ENCODE measurements around the gene ATG4B.

Gene ATG4B

DNA sequence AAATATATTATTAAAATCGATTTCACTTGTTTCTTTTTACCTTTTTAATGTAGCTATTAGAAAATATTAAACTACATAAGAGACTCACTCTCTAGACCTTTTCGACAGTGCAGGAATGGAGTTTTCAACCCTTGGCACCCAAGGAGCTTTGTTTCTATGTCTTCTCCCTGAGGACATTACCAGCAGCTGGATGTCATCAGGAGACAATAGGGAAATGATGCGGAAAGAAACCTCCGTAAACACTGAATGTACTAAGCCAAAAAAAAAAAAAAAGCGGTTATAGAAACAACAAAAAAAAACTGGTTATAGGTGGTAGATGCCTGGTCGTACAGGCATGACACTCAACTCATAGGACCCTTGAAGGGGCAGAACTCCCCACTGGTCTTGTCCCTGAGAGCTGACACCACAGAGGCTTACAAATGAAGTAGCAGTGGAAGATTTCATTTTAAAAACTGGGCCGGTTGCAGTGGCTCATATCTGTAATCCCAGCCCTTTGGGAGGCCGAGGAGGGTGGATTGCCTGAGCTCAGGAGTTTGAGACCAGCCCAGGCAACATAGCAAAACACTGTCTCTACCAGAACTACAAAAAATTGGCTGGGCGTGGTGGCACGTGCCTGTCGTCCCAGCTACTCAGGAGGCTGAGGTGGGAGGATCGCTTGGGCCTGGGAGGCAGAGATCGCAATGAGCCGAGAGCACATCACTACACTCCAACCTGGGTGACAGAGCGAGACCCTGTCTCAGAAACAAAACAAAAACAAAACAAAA is 24.3 kb upstream of the ATG4B start:
- DNase-seq = no peak

GRCh38 chr2:241615041-241615440 is 22.5 kb upstream of the ATG4B start:
- no peak for DNase-seq

DNA sequence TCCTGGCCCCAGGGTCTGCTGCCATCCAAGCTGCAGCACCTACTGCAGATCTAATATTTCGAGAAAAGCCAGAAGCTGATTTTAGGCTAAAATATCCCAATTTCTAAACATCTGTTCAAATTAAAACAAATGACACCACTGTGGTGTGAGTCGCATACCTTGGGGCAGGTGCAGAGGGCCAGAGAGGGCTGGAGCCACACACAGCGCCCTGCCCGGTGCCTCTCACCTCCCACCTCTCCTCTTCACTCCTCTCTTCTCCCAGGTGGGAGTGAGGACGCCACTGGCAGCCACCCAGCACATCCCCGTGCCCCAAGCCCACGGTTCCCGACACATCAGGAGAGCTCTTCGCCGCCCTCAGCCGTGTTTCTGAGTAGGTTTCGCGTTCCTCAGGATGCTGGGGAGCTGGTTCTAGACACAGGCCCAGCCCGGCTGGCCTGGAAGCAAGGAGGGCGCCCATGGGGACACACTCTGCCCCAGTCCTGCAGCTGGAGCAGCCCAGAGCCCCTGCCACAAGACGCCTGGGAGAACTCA is 21.9 kb upstream of the ATG4B start:
- no peak for DNase-seq

- DNase-seq = no peak
Observed at GRCh38 chr2:241616168-241617125, 21.0 kb upstream of the ATG4B start.

- DNase-seq = no peak
Observed at GRCh38 chr2:241617431-241618154, 19.9 kb upstream of the ATG4B start.

DNA sequence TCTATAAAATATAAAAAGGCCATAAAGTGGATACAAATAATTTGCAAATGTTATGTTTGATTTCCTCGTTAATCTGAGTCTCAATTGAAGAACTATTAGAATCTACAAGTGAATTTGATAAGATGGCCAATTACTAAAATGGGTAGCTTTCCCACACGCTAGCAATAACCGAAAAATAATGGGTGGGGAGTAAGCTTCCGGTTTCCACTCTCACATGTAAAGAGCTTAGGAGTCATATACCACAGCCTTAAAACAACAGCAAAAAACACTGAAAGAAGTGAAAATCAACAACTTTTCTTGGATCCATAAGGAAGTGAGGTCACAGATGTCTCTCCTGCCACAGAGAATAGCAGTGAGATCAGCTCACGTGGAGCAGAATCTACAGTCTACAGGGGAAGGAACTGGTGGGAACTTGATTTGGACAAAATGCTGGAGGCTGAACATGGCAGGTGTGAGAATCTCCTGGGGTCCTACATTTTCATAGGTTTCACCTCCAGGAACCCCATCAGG is 19.1 kb upstream of the ATG4B start:
- no peak for DNase-seq

GRCh38 chr2:241618829-241619228 is 18.7 kb upstream of the ATG4B start:
- DNase-seq = no peak

DNA sequence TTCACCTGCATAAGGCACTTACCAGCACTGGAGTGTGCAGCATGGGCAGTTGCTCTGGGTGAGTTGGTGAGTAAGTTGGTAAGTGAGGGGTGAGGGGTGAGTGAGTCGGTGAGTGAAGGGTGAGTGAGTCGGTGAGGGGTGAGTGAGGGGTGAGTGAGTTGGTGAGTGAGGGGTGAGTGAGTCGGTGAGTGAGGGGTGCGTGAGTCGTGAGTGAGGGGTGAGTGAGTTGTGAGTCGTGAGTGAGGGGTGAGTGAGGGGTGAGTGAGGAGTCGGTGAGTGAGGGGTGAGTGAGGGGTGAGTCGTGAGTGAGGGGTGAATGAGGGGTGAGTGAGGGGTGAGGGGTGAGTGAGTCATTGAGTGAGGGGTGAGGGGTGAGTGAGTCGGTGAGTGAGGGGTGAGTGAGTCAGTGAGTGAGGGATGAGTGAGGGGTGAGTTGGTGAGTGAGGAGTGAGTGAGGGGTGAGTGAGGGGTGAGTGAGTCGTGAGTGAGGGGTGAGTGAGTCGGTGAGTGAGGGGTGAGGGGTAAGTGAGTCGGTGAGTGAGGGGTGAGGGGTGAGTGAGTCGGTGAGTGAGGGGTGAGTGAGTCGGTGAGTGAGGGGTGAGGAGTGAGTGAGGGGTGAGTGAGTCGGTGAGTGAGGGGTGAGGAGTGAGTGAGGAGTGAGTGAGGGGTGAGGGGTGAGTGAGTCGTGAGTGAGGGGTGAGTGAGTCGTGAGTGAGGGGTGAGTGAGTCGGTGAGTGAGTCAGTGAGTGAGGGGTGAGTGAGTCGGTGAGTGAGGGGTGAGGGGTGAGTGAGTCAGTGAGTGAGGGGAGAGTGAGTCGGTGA is 17.7 kb upstream of the ATG4B start:
- DNase-seq = no peak

GRCh38 chr2:241620419-241620769 is 17.1 kb upstream of the ATG4B start:
- no peak for DNase-seq

- DNase-seq = no peak
Observed at GRCh38 chr2:241627675-241628074, 9.8 kb upstream of the ATG4B start.

DNA sequence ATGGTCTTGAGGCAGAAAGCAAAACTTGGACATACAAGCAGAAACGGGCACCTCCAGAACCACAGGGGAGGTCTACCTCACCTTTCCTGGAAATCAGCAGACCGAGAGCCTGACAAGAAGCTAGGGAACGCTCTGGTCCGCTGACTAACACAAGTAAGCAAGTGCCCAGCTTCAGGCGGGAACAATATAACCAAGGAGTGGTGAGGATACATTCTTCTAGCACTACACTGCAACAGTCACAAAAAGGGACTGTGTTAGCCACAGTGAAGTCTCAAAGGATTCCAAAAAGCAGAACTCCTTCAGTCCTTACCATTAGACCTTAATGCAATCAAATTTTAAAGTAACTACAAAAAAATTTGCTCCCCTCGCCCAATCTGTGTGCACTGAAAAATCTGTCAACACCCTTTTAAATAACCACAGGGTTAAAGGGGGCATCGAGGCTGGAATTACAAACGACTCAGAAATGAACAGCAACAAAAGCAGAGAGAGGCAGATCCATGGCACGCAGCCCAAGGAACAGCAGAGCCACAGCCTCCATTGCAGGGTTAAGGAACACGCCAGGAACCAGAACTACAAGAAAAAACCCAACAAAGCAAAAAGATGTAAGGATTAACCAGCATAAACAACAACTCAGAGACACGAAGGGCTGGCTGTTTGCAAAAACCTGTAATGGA is 7.6 kb upstream of the ATG4B start:
- no peak for DNase-seq

DNA sequence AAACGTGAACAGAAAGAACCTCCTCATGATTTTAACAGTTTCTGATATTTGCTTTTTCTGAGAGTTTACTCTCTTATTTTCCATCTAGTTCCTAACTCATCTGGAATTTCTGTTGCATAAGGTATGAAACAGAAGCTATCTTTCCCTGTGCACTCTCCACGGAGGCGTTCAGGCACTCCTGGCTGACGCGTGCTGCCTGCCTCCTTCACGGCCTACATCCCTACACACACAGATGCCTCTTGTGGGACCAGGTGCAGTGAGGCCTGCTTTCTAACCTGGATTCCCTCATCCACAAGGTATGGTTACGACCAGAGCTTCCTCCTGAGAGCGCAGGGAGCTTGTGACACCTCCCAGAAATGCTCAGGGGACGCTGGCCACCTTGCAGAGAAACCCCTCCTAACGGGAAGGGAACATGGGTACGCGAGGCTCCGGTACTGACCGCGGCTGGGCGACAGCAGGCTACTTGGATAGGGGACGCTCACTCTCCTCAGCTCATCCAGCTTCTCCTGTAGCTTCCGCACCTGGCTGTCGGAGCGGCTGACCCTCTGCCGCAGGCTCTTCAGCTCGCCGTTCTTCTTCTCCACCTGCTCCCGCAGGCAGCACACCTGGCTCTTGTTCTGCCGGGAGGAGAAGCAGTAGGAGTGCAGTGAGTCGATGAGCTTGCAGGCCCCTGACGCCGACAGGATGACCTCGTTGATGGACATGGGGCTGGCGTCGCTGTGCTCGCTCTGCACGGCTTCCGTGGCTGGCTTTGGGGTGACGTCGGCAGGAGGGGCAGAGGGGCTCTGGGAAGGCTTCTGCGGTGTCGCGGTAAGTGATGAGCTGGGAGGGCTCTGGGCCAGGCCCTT is 4.8 kb upstream of the ATG4B start:
- peak; percentile 89 for DNase-seq

DNA sequence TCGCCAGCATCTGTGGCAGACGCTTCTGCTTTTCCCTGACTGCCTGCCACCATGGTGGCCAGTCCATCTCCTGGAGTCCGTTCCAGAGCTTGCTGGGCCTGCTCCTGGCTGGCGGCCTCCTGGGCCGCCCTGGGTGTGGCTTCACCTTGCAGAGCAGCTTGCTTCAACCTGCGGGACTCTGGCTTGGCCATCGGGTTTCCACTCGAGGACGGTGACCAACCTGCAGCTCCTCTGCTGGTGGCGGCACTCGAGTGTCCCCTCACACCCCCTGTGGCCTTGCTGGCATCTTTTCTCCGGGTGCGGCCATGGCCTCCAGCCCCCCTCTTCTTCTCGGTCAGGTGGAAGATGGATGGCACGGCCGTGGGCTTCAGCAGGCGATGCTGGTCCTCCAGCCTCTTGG is 3.9 kb upstream of the ATG4B start:
- no peak for DNase-seq

GRCh38 chr2:241635756-241636155 is 1.7 kb upstream of the ATG4B start:
- DNase-seq = no peak

DNA sequence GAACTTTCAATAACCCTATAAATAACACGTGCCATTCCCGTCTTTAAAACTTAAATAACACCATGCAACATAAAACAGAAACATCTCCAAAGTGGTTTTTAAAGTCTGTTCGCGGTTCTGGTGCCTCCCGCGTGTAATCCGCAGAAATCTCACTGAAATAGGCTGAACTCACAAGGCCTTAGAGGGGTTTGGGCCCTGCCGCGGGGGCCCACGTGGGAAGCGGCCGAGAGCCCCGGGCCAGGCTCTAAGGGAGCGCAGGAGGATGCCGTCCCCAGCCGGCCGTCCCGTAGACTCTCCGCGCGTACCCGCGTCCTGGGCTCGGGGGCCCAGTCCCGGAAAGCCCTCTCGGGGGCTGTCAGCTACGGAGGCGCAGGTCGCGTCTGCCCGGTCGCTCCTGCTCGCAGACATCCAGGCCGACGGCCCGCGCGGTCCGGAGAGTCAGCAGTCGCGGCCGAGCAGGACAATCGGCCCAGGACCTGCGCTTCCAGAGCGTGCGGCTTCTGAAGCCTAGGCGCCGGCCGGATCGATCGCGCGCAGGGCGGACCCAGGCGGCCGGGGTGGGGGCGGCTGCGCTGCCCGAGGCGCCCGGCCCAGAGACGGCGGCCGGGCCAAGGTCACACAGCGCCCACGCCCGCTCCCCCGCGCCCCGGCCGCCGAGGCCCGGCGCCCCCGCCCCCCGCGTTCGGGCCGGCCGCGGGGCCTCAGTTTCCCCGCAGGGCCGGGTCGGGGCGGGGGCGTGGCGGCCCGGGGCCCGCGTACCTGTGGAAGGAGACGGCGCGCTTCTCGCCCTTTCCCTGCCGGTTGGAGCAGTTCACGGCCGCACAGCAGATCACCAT is 1.1 kb upstream of the ATG4B start:
- no peak for DNase-seq

DNA sequence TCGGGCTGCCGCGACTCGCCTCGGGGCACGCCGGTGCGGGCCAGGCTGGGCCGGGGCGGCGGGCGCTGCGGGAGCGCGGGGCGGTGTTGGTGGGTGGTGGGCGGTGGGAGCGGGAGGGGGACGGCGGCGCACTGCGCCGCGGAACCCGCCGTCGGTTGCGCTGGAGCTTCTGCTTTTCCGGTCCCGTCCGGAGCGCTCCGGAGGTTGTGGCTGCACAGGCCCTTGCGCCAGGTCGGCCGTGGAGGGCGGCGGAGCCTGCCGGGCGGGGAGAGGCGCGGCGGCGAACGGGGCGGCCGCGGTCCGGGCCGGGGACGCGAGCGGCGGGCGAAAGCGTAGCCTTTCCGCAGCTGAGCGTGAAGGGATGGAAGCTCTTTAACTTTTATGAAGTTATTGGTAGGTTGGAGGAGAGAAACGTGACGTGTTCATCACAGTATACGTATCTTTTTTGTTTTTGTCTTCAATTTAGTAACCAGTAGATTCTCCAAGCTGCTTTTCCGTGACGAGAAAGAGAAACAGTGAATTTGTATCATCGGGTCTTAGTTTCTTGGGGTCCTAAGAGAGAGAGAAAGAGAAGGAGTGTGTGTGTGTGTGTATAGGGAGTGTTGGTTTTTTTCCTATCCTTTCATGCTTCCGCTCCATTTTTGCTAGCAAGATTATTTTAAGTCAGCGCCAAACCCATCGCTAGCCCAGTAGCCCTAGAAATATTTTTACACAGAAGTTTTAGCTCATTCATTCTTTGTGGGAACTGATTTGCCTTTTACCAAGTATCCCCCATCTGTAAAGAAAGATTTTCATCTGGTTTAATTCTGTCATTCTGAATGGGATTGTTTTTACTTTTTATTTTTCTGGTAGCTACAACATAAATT is 535 bp downstream of the ATG4B start:
- DNase-seq = no peak

DNA sequence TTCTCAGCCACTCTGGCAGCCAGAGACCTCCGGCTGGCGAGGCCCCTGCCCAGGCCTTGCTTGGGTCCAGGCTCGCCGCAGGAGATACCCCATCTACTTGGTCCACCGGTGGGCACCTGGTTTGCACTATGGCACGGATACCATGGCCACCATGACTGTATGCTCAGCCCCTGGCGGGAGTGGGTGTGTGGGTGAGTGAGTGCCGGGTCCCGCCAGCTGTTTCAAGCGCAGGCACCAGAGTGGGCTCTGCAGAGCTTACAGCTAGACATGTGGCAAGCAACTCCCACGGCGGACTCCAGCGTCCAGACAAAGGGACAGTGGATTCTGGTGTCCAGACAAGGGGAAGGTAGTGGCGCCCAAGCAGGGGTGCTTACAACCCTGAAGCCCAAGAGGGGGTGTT is 1.4 kb downstream of the ATG4B start:
- DNase-seq = no peak

DNA sequence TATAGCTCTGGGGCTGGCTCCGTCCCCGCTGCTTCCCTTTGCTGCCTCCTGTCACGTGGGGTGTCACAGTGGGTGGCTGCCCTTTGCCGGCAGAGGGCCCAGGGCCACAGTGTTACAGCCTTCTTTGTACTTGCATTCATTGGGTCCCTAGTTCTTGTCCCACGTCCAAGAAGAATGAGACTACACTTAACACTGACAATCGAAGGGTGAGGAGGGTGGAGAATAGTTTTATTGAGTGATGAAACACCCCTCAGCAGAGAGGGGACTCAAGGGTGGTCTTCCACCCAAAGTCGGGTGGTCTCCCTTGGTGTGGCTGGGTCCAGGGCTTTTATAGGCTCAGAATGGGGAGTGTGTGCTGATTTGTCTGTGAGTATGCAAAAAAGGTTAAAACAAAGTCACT is 1.9 kb downstream of the ATG4B start:
- DNase-seq = no peak
